HCT116 (cell line): ENCODE data around the gene GALNT2. TPM values are rescaled to one million over a fixed set of nuclear protein-coding genes. Genes with fewer than 3 reads are reported as not detected.

Source experiments
- ATAC-seq: fragments of 200-7000 bp; cut with Tn5 transposase; 2 replicates; pipeline ENCODE4 v1.9.1; 2020; ENCODE audit warnings: mild to moderate bottlenecking, moderate library complexity
- BruUV-seq: library from RNA; stranded (reverse); fragments of 400-500 nt; replicated peaks from 2 replicates; lab custom pipeline; 2021; lab: Mats Ljungman, UMichigan
- CTCF ChIA-PET: fragments of 300-600 bp; sonication (Branson Sonifier 250); formaldehyde crosslinking; loops from one replicate; lab custom pipeline; 2021; ENCODE audit warnings: antibody characterized with exemption; lab: Charles Lee
- POLR2A ChIA-PET: fragments of 300-600, 350-600 bp; sonication (Branson Sonifier 250); formaldehyde crosslinking; loops from one replicate; lab custom pipeline; 2021; ENCODE audit warnings: antibody characterized with exemption; lab: Charles Lee
- RAD21 ChIA-PET, 2 experiments: fragments of 300-600 bp; sonication (Branson Sonifier 250); formaldehyde crosslinking; loops; one replicate each; lab custom pipeline; 2023; ENCODE audit warnings: low total read pairs in 2 of 2; ENCODE audit not compliant: uncharacterized antibody in 2 of 2, unreplicated experiment in 2 of 2, low non-redundant PET in 1 of 2; lab: Charles Lee
- DNase-seq: peaks from one replicate; pipeline ENCODE4 v3.0.0-alpha.2; 2010; ENCODE audit warnings: low read depth, low spot score
- H2AFZ ChIP-seq: fragments of 200-600 bp; shearing (Covaris generic), sonication (generic); 2 replicates; pipeline ENCODE4 v1.6.1; 2017; ENCODE audit warnings: low read depth, mixed run types, mixed read lengths, antibody characterized with exemption, low read length; ENCODE audit not compliant: poor library complexity, severe bottlenecking
- H3K27ac ChIP-seq: 2 replicates; pipeline ENCODE4 v1.5.1; 2012; ENCODE audit warnings: low read depth, low read length
- H3K27me3 ChIP-seq: fragments of 200-600 bp; sonication (generic); 2 replicates; pipeline ENCODE4 v1.6.1; 2016; ENCODE audit warnings: mixed run types, low read length, mixed read lengths; ENCODE audit not compliant: insufficient read depth
- H3K36me3 ChIP-seq, 2 experiments: fragments of 200-500 bp in 1 of 2; fragments of 200-600 bp in 1 of 2; sonication (Bioruptor generic) in 1 of 2; sonication (generic) in 1 of 2; 2 replicates each; pipeline versions ENCODE4 v1.5.1 to v1.6.1; 2014 to 2016; ENCODE audit warnings: low read length in 2 of 2, inconsistent platforms in 1 of 2, mixed read lengths in 1 of 2, mixed run types in 1 of 2; ENCODE audit not compliant: insufficient read depth in 2 of 2, control insufficient read depth in 1 of 2
- H3K4me1 ChIP-seq, 2 experiments: fragments of 200-600 bp in 1 of 2; sonication (generic) in 1 of 2; 2 replicates each; pipeline versions ENCODE4 v1.5.1 to v1.6.1; 2012 to 2017; ENCODE audit warnings: low read length in 2 of 2, inconsistent platforms in 1 of 2, mild to moderate bottlenecking in 1 of 2, mixed read lengths in 1 of 2, mixed run types in 1 of 2, moderate library complexity in 1 of 2; ENCODE audit not compliant: insufficient read depth in 2 of 2, control insufficient read depth in 1 of 2
- H3K4me2 ChIP-seq: fragments of 200-600 bp; sonication (generic); 2 replicates; pipeline ENCODE4 v1.6.1; 2017; ENCODE audit warnings: mixed run types, low read length, mixed read lengths
- H3K4me3 ChIP-seq, 2 experiments: fragments of 200-600 bp in 1 of 2; sonication (generic) in 1 of 2; replicated peaks in 1 of 2; 2 replicates each; pipeline ENCODE4 v1.5.1; 2011 to 2016; ENCODE audit warnings: low read length in 2 of 2, control low read depth in 1 of 2, low read depth in 1 of 2, mild to moderate bottlenecking in 1 of 2, mixed read lengths in 1 of 2, mixed run types in 1 of 2
- H3K79me2 ChIP-seq: fragments of 200-600 bp; sonication (generic); 2 replicates; pipeline ENCODE4 v1.6.1; 2017; ENCODE audit warnings: mild to moderate bottlenecking, mixed run types, low read length, moderate library complexity, mixed read lengths; ENCODE audit not compliant: insufficient read depth
- H3K9ac ChIP-seq: fragments of 200-600 bp; sonication (generic); 2 replicates; pipeline ENCODE4 v1.6.1; 2016; ENCODE audit warnings: low read length, mixed read lengths
- H3K9me2 ChIP-seq: fragments of 200-600 bp; sonication (generic), shearing (Covaris generic); 2 replicates; pipeline ENCODE4 v1.6.1; 2017; ENCODE audit warnings: mixed run types, mild to moderate bottlenecking, moderate library complexity; ENCODE audit not compliant: insufficient read depth
- H3K9me3 ChIP-seq, 2 experiments: fragments of 200-500 bp in 1 of 2; fragments of 200-600 bp in 1 of 2; sonication (Bioruptor generic) in 1 of 2; sonication (generic) in 1 of 2; 2 replicates each; pipeline ENCODE4 v1.6.1; 2014 to 2017; ENCODE audit warnings: low read length in 2 of 2, mixed read lengths in 2 of 2, inconsistent platforms in 1 of 2, low read depth in 1 of 2, mild to moderate bottlenecking in 1 of 2, mixed run types in 1 of 2, moderate library complexity in 1 of 2; ENCODE audit not compliant: control insufficient read depth in 1 of 2, insufficient read depth in 1 of 2
- H4K20me1 ChIP-seq: fragments of 200-600 bp; sonication (generic), shearing (Covaris generic); 2 replicates; pipeline ENCODE4 v1.6.1; 2017; ENCODE audit warnings: mixed run types, mild to moderate bottlenecking, moderate library complexity; ENCODE audit not compliant: insufficient read depth
- CEBPB ChIP-seq: IDR thresholded peaks from 2 replicates; pipeline ENCODE4 v1.6.1; 2012; ENCODE audit warnings: low read depth
- ELF1 ChIP-seq: IDR thresholded peaks from 2 replicates; pipeline ENCODE4 v1.6.1; 2012; ENCODE audit warnings: low read depth, borderline replicate concordance
- EZH2 ChIP-seq: fragments of 200-600 bp; sonication (generic); IDR thresholded peaks from 2 replicates; pipeline ENCODE4 v1.6.1; 2017; ENCODE audit warnings: antibody characterized with exemption, mixed run types
- EZH2phosphoT487 ChIP-seq: fragments of 200-600 bp; IDR thresholded peaks from 2 replicates; pipeline ENCODE4 v1.6.1; 2018; ENCODE audit warnings: antibody characterized with exemption, borderline replicate concordance
- FOSL1 ChIP-seq: IDR thresholded peaks from 2 replicates; pipeline ENCODE4 v1.6.1; 2012; ENCODE audit warnings: low read depth
- POLR2A ChIP-seq: IDR thresholded peaks from 2 replicates; pipeline ENCODE4 v1.7.0; 2011; ENCODE audit warnings: borderline replicate concordance; ENCODE audit not compliant: insufficient read depth, insufficient read length; ENCODE audit errors: extremely low read depth
- RAD21 ChIP-seq: IDR thresholded peaks from 2 replicates; pipeline ENCODE4 v1.6.1; 2012; ENCODE audit warnings: low read depth, mild to moderate bottlenecking
- SIN3A ChIP-seq: IDR thresholded peaks from 2 replicates; pipeline ENCODE4 v1.6.1; 2012; ENCODE audit warnings: low read depth
- SP1 ChIP-seq: IDR thresholded peaks from 2 replicates; pipeline ENCODE4 v1.6.1; 2012; ENCODE audit warnings: low read depth
- SRF ChIP-seq: IDR thresholded peaks from 2 replicates; pipeline ENCODE4 v1.6.1; 2012; ENCODE audit warnings: low read depth
- TCF7L2 ChIP-seq: IDR thresholded peaks from 2 replicates; pipeline ENCODE4 v1.7.0; 2011; ENCODE audit warnings: borderline replicate concordance, inconsistent platforms; ENCODE audit not compliant: insufficient read depth, insufficient read length; ENCODE audit errors: extremely low read depth
- YY1 ChIP-seq: IDR thresholded peaks from 2 replicates; pipeline ENCODE4 v1.6.1; 2011; ENCODE audit warnings: low read length, low read depth, moderate library complexity, mild to moderate bottlenecking; ENCODE audit not compliant: insufficient replicate concordance; ENCODE audit errors: extremely low read depth
- ZFX ChIP-seq: fragments of 450-650 bp; IDR thresholded peaks from 2 replicates; pipeline ENCODE4 v1.6.1; 2017
- ZNF274 ChIP-seq: fragments of 200-500 bp; sonication (Bioruptor generic); IDR thresholded peaks from 2 replicates; pipeline ENCODE4 v1.6.1; 2014; ENCODE audit warnings: mild to moderate bottlenecking, low read depth, low read length, inconsistent platforms
- intact Hi-C: fragments of 100-400 bp; cut with micrococcal nuclease; formaldehyde crosslinking; loops from 2 replicates; pipeline ENCODE4 v1.10.0; 2022
- total RNA-seq: library from RNA; stranded (reverse); gene quantifications from one replicate; pipeline ENCODE4 v1.2.1, GENCODE V29; 2021; ENCODE audit not compliant: unreplicated experiment
- TF ChIP-seq, protein P1 (sequence below): IDR thresholded peaks from 2 replicates; pipeline ENCODE4 v1.6.1; 2012
- TF ChIP-seq, protein P2 (sequence below), 3 experiments: fragments of 200-600 bp in 1 of 3; sonication (generic) in 1 of 3; IDR thresholded peaks in 2 of 3; conservative IDR thresholded peaks in 1 of 3; 2 replicates each; pipeline ENCODE4 v1.5.1; 2012 to 2017; ENCODE audit warnings: low read depth in 2 of 3, low read length in 2 of 3, antibody characterized with exemption in 1 of 3, borderline replicate concordance in 1 of 3, control low read depth in 1 of 3, mild to moderate bottlenecking in 1 of 3, mixed read lengths in 1 of 3, mixed run types in 1 of 3, moderate library complexity in 1 of 3; ENCODE audit not compliant: insufficient read depth in 1 of 3

The GALNT2 gene
- total RNA-seq, 1 experiment from 2014 or later, result 40.8 TPM

DNA sequence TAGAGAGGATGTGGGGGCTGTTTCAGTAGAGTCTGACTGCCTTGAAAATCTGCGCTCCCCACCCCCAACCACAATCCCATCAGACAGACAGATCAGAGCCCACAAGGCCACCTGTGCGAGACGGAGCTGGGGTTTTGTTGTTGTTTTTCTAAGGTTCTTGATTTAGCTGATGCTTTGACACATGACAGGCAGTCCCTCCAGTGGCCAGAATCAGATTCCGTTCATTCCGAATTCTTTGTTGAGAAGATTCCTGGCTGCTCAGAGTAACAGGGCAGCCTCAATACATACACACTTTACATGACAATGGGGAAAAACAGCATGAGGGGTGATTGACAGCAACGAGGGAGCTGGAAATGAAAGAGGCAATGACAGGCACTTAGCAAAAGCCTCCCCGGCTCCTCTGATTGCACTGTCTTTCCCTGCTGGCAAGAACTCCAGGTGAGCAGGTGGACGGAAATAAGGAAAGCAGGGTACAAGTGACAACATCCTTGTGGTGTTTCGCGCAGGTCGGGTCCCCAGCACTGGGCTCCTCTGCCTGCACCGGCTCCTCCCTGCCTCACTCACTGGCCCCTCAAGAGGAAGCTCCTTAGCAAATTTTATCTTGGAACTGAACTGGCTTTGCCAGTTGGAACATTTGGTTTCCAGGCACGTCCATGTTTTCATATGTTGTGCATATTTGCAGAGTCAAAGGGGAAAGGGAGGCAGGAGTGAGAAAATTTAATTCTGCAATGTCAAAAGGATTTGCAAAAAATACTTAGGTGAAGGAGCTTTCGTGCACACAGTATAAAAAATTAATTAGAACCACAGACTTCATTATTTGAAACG lies 210.4 kb downstream of the GALNT2 start:
- no peaks in the 10 kb centered on the region for H3K79me2 ChIP-seq
- H3K27me3 ChIP-seq, result no peaks in the 10 kb centered on the region
- no peaks in the 10 kb centered on the region for H3K9me3 ChIP-seq
- H4K20me1 ChIP-seq, result no peaks in the 10 kb centered on the region
- H3K4me2 ChIP-seq, result no peak overlapping the region
- TF ChIP-seq RAD21, result 0 out of 2 replicates have a peak, but pooled peaks have one; percentile 5
- no peak for TF ChIP-seq ZFX
- no TSS peak for BruUV-seq
- RAD21 ChIA-PET, result no interaction called here
- no peak overlapping the region for H3K27ac ChIP-seq
- no peak overlapping the region for H3K4me3 ChIP-seq
- no peaks in the 10 kb centered on the region for H3K9me2 ChIP-seq
- peaks cover 0 to 9% of the 10 kb centered on the region in 2 experiments; a peak in 2 of 4 replicates for H3K36me3 ChIP-seq
- POLR2A ChIA-PET, result no interaction called here
- H3K4me1 ChIP-seq, result no peaks in the 10 kb centered on the region
- CTCF ChIA-PET, result no interaction called here
- no peak for DNase-seq
- no peak for ATAC-seq
- H3K9ac ChIP-seq, result no peak overlapping the region
- intact Hi-C loops, result no loop called here
- H2AFZ ChIP-seq, result no peak overlapping the region

DNA sequence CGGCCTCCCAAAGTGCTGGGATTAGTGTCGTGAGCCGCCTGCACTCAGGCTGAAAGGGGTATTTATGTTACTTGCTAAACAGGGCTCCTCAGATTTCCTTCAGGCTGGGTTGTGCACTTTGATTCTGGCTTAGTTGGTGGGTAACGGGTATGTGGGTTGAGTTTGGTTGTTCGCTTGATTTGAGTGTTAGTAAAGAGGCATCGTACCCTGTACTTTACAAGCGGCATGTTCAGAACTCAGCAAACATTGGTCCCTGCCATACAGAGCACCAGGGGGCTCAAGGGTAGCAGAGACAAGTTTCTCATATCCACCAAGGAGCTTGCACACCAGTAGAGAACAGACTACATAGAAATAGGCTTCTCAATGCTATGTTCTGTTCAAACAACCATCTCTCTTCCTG lies 211.3 kb downstream of the GALNT2 start:
- Histone ChIP-seq H3K9me3 (no peaks in the 10 kb centered on the region), H3K4me2 (no peak overlapping the region), H2AFZ (no peak overlapping the region), H3K4me3 (no peak overlapping the region), H3K4me1 (no peaks in the 10 kb centered on the region), H3K36me3 (peaks cover 0 to 9% of the 10 kb centered on the region in 2 experiments; a peak in 2 of 4 replicates), H3K27me3 (no peaks in the 10 kb centered on the region)
- ATAC-seq, result no peak
- CTCF ChIA-PET, result no interaction called here
- RAD21 ChIA-PET, result no interaction called here
- TF ChIP-seq SRF (no peak), TCF7L2 (no peak), ZNF274 (no peak), SP1 (no peak), ZFX (no peak), POLR2A (no peak), EZH2 (no peak), EZH2phosphoT487 (no peak), CEBPB (no peak), FOSL1 (no peak), ELF1 (no peak), YY1 (no peak), SIN3A (no peak)
- TF ChIP-seq, protein P1, sequence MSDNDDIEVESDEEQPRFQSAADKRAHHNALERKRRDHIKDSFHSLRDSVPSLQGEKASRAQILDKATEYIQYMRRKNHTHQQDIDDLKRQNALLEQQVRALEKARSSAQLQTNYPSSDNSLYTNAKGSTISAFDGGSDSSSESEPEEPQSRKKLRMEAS, result no peak
- TF ChIP-seq, protein P2, sequence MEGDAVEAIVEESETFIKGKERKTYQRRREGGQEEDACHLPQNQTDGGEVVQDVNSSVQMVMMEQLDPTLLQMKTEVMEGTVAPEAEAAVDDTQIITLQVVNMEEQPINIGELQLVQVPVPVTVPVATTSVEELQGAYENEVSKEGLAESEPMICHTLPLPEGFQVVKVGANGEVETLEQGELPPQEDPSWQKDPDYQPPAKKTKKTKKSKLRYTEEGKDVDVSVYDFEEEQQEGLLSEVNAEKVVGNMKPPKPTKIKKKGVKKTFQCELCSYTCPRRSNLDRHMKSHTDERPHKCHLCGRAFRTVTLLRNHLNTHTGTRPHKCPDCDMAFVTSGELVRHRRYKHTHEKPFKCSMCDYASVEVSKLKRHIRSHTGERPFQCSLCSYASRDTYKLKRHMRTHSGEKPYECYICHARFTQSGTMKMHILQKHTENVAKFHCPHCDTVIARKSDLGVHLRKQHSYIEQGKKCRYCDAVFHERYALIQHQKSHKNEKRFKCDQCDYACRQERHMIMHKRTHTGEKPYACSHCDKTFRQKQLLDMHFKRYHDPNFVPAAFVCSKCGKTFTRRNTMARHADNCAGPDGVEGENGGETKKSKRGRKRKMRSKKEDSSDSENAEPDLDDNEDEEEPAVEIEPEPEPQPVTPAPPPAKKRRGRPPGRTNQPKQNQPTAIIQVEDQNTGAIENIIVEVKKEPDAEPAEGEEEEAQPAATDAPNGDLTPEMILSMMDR (IDR thresholded peaks at IDR 0.05 in 2 of 3, conservative IDR thresholded peaks at IDR 0.05 in 1 of 3; ENCODE audit: borderline replicate concordance in 1 of 3, insufficient read depth in 1 of 3, low read depth in 2 of 3, low read length in 2 of 3), result no peak
- TF ChIP-seq, all 23 proteins: peak for 0
- no peaks in the 10 kb centered on the region for H3K9me2 ChIP-seq
- H3K27ac ChIP-seq, result no peak overlapping the region
- no peaks in the 10 kb centered on the region for H3K79me2 ChIP-seq
- no peaks in the 10 kb centered on the region for H4K20me1 ChIP-seq
- H3K9ac ChIP-seq, result no peak overlapping the region
- POLR2A ChIA-PET, result no interaction called here
- BruUV-seq, result no TSS peak
- intact Hi-C loops, result no loop called here
- DNase-seq, result no peak
